GM21360 (cell line): ENCODE results near the gene RFXAP.
"Not testable (repeated sequence)": the region's sequence is repeated elsewhere in the genome, so short reads cannot be mapped to it uniquely, and the experiment has no call there.

ENCODE experiments used
- ATAC-seq: cut with Tn5 transposase; IDR thresholded peaks from one replicate; pipeline ENCODE4 v1.9.1; 2021; ENCODE audit warnings: mild to moderate bottlenecking, moderate library complexity; ENCODE audit not compliant: unreplicated experiment

The RFXAP gene

GRCh38 chr13:36818804-36819738 is at the start of gene RFXAP:
Gene RFXAP (plus strand): TSS chr13:36819222. CDS start chr13:36819358, 136 bp downstream.
- peak; percentile 83 for ATAC-seq

GRCh38 chr13:36769545-36769944 is 49.5 kb upstream of the RFXAP start:
- ATAC-seq: no peak

DNA sequence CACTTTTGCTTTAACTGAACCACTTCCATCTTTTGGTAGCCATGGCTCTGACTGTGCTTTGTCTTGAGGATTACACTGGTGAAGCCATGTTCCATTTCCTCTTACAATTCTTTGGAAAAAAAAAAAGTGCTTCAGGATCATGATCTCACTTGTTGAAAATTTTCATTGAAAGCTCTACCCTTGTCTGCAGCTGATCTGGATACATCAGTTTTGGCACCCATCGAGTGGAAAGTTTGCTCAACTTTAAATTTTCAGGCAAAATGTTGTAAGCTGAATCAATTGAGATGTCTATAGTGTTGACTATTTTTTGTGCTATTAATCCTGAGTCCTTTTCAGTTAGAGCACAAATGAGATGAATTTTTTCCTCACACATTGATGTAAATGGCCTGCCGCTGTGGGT is 48.3 kb upstream of the RFXAP start:
- no peak for ATAC-seq

DNA sequence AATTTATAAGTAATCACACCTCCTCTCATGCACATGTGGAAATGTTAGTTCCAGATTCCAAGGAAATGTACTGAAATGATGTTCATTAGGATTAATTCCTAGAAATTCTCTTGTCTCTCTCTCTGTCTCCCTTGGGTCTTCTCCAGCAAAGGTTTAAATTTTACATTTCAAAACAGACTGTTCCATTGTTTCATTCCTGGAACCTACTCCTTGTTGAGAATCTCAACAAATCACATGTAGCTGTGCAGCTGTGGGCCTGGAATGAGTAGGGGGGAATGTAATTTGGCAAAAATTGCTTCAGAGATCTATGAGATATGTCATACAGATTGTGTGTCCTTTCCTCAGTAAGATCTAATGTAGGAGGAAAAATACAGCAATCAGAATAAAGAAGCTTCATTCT is 46.2 kb upstream of the RFXAP start:
- ATAC-seq: no peak

DNA sequence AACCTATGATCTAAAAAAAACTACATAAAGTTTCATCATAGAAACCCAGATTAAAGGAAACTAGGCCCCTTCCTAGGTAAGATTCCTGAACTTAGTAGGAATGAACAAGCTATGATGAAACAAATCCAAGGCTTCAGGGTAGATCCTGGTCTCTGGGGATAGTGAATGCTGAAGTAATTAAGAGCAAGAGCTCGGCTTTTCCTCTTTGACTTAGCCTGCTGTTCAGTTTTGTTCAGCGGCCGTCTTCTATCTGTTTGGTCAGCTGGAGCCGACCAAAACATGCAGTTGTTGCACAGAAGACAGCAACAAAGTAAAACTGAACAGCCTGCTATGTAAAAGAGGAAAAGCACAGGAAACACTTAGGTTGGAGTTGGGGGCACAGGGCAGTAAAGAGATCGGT is 44.1 kb upstream of the RFXAP start:
- no peak for ATAC-seq

DNA sequence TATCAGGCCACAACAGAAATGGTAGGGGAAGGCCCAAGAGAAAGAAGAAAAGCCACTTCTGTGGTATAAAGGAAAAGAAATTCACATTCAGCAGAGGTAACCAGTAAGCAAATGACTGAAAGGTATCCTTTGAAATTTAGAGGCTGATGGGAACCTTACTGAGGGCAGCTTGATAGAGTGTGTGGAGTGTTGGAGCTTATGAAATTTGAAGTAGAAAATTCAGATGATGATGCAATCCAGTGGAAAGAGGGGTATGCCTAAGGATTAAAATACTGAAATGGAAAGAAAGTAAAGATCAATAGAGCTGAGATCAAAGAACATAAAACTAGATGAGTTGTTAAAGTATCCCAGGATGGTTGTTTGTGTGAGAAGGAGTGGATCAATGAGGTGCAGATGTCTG is 42.8 kb upstream of the RFXAP start:
- no peak for ATAC-seq

DNA sequence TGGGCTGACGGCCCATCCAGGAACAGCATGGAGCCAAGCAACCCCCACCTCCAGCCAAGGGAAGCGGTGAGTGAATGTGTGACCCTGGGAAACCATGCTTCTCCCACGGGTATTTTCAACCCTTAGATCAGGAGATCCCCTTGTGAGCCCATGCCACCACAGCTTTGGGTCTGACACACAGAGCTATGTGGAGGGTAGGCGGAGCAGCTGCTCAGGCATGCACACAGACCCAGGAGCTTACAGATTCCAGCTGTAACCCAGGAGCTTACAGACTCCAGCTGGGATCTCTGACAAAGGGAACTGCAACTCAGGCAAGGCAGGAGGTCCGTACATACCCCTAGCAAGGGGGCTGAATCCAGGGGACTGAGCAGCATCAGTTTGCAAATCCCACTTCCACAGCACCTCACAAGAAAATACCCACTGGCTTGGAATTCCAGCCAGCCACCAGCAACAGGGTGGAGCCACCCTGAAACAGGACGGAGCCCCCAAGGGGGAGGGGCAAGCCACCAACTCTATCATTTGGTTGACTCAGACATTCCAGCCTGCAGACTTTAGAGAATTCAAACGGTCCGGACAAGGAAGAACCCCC is 40.8 kb upstream of the RFXAP start:
- ATAC-seq: peak; percentile 66

DNA sequence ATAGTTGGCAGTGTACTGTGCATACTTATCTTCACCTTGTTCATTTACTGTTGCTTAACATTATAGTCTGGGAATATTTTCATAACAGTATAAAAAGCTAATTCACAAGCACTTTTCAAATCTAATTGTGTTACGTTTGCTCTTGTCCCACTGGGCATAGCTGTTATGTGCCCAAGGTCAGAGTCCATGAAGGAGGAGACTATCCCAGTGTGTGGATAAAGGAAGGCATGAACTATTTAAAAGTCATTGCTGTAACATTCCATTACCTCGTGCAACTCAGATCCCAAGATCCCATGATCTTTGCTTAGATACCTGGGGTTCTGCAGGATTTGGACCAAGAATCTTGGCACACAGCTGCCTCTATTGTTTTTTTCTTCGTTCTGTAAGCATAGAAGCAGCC is 35.1 kb upstream of the RFXAP start:
- no peak for ATAC-seq

DNA sequence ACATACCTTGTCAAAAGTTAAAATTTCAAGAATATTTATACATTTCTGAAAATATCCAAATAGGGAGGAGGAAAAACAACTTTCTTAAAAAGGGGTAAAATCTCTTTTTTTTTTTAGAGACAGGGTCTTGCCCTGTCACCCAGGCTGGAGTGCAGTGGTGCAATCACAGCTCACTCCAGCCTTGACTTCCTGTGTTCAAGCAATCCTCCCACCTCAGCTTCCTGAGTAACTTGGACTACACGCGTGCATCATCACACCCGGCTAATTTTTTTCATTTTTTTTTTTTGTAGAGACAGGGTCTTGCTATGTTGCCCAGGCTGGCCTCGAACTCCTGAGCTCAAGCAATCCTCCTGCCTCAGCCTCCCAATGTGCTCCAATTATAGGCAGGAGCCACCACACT is 32.8 kb upstream of the RFXAP start:
- not testable (repeated sequence) for ATAC-seq

GRCh38 chr13:36787181-36787580 is 31.8 kb upstream of the RFXAP start:
- no peak for ATAC-seq

- ATAC-seq: no peak
Observed at GRCh38 chr13:36788276-36788675, 30.7 kb upstream of the RFXAP start.

DNA sequence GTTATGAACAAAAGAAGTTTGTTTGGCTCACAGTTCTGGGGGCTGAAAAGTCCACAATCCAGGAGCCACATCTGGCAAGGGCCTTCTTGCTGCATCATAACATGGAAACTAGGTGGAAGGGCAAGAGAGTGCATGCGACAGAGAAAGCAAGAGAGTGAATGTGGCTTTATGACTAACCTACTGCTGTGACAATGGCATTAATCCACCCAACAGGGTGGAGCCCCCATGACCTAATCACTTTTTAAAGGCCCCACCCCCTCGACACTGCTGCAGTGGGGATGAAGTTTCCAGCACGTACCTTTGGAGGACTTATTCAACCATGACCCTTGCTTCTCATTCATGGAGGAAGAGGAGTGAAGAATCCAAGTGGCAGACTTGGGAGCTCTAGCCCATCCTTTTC is 30.0 kb upstream of the RFXAP start:
- ATAC-seq: no peak

DNA sequence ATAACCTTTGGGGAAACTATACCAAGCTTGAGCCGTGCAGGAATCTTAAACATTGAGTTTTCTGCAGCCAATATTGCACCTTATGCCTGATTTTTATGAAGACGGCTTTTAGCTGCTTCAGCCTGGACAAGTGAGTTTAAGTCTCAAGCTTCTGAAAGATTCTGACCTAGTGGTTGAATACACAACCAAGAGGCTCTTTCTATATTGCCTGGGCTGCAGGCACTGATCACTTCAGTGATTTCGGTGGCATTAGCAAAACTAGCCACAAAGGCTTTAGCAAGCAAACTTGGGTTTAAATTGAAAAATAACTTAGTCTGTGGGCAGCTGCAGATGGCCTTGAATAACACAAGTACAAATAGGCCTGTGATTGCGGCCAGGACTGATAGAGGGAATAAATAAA is 29.3 kb upstream of the RFXAP start:
- no peak for ATAC-seq

DNA sequence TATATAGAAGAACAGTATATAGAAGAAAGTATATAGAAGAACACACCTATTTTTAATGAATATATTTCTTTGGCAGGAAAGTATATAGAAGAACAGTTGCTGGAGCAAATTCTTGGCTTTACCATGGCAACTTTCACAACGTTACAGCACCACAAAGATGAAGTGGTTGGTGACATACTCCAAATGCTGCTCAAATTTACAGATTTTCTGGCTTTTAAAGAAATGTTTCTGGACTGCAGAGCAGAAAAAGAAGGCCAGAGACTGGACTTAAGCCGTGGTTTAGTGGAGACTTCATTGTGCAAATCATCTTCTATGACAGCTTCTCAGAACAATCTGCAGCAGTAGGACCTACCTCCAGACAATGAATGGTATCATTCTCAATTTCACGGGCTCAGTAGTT is 24.3 kb upstream of the RFXAP start:
- ATAC-seq: no peak

DNA sequence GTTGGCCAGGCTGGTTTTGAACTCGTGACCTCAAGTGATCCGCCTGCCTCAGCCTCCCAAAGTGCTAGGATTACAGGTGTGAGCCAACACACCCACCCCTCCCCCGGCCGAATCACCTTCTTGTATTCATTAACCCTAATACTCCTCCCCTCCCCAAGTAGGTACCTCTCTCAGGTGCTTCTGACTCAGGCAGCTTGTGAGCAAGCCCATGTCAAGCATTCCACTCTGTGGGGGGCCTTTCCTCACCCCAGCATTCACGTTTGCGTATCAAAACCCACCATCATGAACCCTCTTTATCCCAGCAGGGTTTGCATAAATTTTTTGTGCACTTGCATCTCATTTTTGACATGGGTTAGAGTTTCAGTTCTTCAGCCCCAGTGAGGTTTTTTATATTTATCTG is 23.6 kb upstream of the RFXAP start:
- no peak for ATAC-seq

DNA sequence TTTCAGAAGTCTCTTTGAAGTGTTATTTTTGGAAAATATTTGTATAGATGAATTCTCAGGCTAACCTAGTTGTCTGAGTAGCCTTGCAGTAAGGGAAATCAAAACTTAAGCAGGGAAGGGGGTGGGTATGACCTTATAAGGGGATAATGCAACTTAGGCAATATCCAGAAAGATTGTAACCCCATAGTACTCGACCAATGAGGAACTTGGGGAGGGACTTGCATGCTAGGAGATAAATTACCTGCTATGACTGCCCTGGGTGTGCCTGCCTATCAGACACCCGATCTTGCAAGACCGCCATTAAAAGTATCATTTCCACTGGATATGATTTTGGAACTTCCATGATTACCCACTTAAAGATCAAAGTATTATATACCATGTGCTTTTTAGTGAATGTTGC is 23.0 kb upstream of the RFXAP start:
- no peak for ATAC-seq

DNA sequence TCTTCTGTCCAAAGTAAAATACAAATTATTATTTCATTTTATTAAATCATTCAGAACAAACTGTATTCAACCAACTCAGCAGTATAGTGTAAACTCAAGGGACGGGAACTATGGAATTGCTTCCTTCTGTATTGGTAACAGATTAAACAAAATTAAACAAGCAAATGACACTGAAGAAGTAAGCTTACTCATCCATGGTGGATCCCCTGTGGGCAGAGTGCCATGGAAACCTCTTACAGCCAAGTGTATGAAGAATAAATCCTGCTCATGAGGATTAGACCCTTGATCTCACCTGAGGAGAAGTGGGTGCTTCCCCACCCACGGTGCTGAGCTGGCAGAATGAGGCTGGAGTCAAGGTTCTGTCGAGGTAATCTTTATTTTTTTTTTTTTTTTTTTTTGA is 18.0 kb upstream of the RFXAP start:
- ATAC-seq: no peak

GRCh38 chr13:36804588-36804987 is 14.4 kb upstream of the RFXAP start:
- ATAC-seq: no peak

- ATAC-seq: no peak
Observed at GRCh38 chr13:36806102-36806501, 12.9 kb upstream of the RFXAP start.

DNA sequence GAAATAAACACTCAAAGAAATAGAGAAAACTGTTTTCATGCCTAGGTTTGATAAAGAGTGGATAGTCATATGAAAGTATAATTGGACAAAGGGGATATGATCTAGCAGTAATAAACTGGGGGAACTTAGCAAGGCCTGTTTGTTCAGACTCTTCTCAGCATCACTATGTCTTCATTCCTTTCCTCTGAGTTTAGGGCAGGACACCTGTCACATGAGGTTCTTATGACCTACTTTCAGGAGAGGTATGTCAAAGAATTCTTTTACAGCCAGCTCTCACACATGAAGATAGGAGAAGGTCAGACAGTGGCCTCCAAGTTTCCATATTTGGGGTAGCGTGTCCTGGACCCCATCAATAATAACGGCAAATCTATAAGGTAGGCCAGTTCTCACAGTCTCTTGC is 11.4 kb upstream of the RFXAP start:
- no peak for ATAC-seq

DNA sequence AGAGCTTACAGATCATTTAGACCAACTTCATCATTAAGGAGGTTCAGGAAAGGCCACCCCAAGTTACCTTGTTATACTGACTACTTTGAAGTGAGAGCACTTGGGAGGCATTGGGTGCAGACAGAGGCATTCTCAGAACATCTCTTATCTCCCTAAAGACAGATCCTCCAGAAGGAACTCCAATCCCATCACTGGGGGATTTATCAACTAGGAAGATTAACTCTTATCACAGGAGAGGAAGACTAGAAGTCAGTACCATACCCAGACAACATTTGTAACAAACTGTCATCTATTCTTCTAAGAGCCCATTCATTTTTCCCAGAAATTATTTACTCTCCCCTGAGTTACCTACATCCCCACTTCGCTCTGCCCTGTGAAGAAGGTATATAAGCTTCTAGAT is 5.8 kb upstream of the RFXAP start:
- no peak for ATAC-seq

DNA sequence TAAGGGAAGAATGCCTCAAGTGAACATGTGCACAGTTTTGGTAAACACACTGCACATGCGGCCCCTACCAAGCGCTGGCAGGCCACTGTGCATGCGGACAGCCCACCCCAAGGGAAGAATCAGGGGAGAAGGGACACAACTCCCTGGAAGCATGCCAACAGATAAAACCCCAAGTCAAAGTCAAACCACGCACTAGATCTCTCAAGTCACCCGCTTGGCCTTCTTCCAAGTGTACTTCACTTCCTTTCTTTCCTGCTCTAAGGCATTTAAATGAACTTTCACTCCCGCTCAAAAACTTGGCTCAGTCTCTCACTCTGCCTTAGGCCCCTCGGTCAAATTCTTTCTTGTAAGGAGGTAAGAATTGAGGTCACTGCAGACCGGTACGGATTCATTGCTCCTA is 4.6 kb upstream of the RFXAP start:
- no peak for ATAC-seq

DNA sequence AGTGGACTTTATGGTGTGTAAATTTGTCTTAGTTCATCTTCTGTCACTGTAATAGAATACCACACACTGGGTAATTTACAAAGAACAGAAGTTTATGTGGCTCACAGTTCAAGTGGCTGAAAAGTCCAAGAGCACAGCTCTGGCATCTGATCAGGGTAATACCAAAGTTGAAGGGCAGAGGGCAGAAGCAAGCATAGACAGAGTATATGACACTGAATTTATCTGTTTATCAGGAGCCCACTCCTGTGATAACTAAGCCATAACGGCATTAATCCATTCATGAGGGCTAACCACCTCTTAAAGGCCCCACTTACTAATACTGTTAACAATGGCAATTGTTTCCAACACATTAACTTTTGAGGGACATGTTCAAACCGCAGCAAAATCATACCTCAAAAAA is 4.0 kb upstream of the RFXAP start:
- no peak for ATAC-seq
